HG02970 (cell line): ENCODE data around the gene STK40.
A peak's percentile ranks its signal among the peaks of the same experiment; 100 is the strongest.

Source experiments
- ATAC-seq: cut with Tn5 transposase; IDR thresholded peaks from one replicate; pipeline ENCODE4 v1.9.1; 2021; ENCODE audit warnings: mild to moderate bottlenecking, moderate library complexity, moderate number of reproducible peaks; ENCODE audit not compliant: unreplicated experiment, low FRiP score

Gene STK40, protein sequence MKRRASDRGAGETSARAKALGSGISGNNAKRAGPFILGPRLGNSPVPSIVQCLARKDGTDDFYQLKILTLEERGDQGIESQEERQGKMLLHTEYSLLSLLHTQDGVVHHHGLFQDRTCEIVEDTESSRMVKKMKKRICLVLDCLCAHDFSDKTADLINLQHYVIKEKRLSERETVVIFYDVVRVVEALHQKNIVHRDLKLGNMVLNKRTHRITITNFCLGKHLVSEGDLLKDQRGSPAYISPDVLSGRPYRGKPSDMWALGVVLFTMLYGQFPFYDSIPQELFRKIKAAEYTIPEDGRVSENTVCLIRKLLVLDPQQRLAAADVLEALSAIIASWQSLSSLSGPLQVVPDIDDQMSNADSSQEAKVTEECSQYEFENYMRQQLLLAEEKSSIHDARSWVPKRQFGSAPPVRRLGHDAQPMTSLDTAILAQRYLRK

GRCh38 chr1:36385410-36386264, at the start of gene STK40:
Gene STK40, minus strand, starts transcription at chr1:36385924. Its CDS starts 24,592 bp downstream, at chr1:36361332.
- peak; percentile 85 for ATAC-seq

DNA sequence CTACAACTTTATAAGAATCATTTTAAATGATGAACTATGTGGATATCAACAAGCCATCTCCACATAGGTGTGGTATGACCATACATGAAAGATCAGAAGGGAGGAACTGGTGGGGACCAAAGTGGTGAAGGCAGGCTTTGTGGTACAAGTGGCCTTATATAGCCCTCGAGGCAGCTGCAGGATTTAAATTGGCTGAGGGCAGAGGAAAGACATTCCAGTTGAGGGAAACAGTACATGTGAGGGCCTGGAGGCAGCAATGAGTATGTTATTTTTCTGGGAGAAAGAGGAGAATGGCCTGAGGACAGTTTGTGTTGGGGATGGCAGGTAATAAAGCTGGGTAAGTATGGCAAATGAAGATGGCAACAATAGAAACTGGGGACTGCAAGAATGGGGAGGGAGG, 47.4 kb upstream of the STK40 start:
- no peak for ATAC-seq

- ATAC-seq = no peak
These were observed 46.9 kb upstream of the STK40 start for GRCh38 chr1:36432616-36433015.

GRCh38 chr1:36425791-36426190, 40.1 kb upstream of the STK40 start:
- no peak for ATAC-seq

DNA sequence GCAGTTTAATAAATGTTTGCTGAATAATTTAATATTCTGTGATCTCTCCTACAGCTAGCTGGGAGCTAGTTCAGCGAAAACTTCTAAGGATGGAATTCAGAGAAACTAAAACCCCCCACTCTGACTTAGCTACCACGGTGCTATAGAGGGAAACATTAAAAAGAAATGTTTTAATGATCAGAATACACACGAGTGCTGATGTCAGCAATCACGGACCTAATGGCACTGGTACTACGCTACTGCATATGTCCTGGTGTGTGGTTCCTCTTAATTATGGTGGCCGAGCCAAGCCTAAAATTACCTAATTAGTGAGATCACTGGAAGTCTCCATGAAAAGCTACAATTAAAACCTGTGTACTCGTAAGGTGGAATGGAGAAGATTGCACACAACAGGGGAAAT, 35.9 kb upstream of the STK40 start:
- ATAC-seq = no peak

GRCh38 chr1:36420836-36421317, 35.2 kb upstream of the STK40 start:
- ATAC-seq = no peak

GRCh38 chr1:36420409-36420808, 34.7 kb upstream of the STK40 start:
- no peak for ATAC-seq

- ATAC-seq = no peak
These were observed 33.8 kb upstream of the STK40 start for GRCh38 chr1:36419569-36419968.

DNA sequence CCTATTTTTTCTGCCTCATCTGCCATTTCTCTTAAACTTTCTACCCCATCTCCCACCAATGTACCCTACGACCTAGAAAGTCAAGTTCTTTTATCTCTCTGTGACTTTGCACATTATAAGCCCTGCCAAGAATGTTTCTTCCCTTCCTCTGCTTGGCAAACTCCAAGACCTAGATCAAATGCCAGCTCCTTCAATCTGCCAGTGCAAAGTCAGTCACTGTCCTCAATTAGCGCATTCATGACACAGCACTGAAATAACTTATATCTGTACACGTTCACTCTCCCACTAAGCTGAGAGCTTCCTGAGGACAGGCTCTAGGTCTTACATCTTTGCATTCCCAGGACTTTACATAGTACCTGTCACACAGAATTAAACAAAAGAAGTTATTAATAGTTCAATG, 33.4 kb upstream of the STK40 start:
- no peak for ATAC-seq

- ATAC-seq = no peak
These were observed 32.2 kb upstream of the STK40 start for GRCh38 chr1:36417931-36418330.

- ATAC-seq = no peak
These were observed 30.1 kb upstream of the STK40 start for GRCh38 chr1:36415661-36416326.

- no peak for ATAC-seq
These were observed 28.7 kb upstream of the STK40 start for GRCh38 chr1:36414384-36414783.

DNA sequence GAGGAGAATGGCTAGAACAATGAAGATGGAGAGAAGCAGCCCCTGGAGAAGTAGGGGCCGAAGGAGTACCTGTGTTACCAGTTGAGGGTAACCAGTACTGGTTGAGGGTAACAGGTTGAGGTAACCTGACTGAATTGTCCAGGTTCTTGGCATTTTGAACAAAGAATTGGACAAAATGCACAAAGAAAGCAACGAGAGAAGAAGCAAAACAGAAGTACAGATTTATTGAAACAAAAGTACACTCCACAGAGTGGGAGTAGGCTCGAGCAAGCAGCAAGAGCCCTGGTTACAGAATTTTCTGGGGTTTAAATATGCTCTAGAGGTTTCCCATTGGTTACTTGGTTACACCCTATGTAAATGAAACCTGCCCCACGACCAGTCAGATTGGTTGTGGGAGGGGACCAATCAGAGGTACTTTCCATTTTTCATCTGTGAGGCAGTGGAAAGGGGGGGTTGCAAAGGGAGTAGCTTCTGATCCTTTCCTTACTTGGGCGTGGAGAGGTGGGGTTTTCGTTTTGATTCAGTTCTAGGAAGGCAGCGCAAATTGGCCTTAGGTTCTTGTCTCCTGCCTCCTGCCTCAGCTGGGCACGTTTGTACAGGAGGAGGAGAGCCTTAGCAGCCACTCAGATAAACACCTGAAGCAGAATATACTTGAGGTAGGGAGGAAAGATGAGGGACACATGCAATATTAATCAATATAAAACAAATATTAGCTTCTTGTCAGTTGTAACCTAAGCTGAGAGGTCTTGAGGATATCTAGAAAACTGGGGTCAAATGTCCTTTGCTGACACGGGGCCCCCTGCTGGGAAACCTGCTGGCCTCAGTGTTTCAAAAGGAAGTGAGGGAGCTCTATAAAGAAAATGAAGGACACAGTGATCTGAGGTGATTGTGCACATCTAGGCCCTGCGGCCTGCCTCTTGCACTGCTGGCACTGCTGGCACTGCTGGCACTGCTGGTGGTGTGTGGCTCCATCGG, 26.2 kb upstream of the STK40 start:
- no peak for ATAC-seq

GRCh38 chr1:36408479-36408878, 22.8 kb upstream of the STK40 start:
- ATAC-seq = no peak

DNA sequence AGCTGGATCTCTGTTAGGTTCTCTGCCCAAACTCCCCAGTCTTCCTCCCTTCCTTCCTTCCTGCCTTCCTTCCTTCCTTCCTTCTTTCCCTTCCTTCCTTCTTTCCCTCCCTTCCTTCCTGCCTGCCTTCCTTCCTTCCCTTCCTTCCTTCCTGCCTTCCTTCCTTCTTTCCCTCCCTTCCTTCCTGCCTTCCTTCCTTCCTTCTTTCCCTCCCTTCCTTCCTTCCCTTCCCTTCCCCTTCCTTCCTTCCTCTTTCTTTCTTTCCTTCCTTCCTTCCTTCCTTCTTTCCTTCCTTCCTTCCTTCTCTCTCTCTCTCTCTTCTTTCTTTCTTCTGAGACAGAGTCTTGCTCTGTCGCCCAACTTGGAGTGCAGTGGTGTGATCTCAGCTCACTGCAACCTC, 20.7 kb upstream of the STK40 start:
- no peak for ATAC-seq

DNA sequence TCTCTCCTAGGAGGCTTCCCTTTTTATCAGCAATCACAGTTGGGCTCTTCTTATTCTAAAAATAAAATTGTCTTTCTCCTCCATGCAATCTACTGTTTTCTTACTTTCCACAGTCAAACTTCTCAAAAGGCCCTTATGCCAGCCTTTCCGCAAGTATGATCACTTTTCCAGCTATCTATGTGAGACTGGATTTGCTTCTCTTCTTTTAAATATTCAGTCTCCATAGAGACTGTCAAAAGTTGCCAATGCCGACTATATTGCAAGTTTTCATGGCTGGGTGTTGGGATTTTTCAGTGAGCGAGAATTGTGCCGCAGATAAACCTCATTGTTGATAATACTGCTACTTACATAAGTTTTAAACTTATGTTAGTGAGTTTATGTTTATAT, 16.8 kb upstream of the STK40 start:
- no peak for ATAC-seq

DNA sequence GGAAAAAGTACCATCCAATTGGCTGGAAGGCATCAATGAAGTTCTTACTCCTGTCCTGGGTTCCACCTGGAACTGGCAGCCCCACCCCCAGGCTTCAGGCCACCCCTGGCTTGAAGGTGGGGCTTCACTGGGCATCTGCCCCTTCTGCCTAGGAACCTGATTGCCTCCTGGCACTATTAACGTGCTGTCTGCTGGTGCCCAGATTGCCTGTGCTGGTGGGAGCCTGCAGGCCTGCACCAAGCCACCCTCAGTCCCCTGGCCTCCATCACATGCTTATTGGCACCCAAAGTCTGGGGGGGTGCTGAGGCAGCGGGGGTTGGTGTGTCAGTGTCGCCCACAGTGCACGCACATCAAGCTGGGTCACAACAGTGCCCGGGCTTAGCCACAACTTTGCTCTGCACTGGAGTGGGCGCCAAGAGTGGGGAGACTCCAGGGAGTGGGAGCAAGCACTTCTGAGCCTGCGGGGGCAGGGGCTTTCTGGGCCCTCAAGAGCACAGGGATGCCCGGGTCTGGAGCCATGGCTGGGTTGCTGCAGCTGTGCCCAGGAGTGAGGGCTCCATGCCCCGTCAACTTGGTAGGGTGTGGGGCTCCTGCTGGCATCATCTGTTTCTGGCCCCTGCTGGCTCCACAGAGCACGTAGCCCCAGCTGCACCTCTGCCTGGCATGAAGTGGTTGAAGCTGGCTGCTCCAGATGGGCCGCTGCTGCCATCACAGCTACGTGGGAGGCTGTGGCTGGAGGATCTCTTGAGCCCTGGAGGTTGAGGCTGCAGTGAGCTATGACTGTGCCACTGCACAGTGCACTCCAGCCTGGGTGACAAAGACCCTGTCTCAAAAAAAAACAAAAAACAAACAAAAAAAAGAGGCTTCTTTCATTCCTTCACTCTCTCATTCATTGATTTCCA, 16.1 kb upstream of the STK40 start:
- ATAC-seq = no peak

GRCh38 chr1:36400825-36401601, 15.3 kb upstream of the STK40 start:
- peak; percentile 47 for ATAC-seq
